GM23248 (cell line): ENCODE data around the gene SLC17A2. TPM values are rescaled to one million over a fixed set of nuclear protein-coding genes. Genes with fewer than 3 reads are reported as not detected.

ENCODE experiments used
- DNase-seq: peaks from one replicate; pipeline ENCODE4 v3.0.0-alpha.2; 2015
- H2AFZ ChIP-seq: fragments of 200-600 bp; sonication (generic); 2 replicates; pipeline ENCODE4 v1.6.1; 2016; ENCODE audit warnings: antibody characterized with exemption
- H3F3A ChIP-seq: fragments of 200-600 bp; sonication (generic); 2 replicates; pipeline ENCODE4 v1.6.1; 2016; ENCODE audit warnings: mild to moderate bottlenecking, antibody characterized with exemption, mixed run types; ENCODE audit not compliant: insufficient read depth
- H3K27ac ChIP-seq: fragments of 200-600 bp; sonication (generic); 2 replicates; pipeline ENCODE4 v1.5.1; 2016; ENCODE audit warnings: mild to moderate bottlenecking
- H3K27me3 ChIP-seq: fragments of 200-600 bp; sonication (generic); replicated peaks from 2 replicates; pipeline ENCODE4 v1.6.1; 2016; ENCODE audit warnings: mild to moderate bottlenecking; ENCODE audit not compliant: insufficient read depth
- H3K36me3 ChIP-seq: fragments of 200-600 bp; sonication (generic); 2 replicates; pipeline ENCODE4 v1.6.1; 2016; ENCODE audit warnings: low read depth, mild to moderate bottlenecking
- H3K4me1 ChIP-seq: fragments of 200-600 bp; sonication (generic); 2 replicates; pipeline ENCODE4 v1.6.1; 2016; ENCODE audit warnings: mild to moderate bottlenecking; ENCODE audit not compliant: insufficient read depth
- H3K4me2 ChIP-seq: fragments of 200-600 bp; sonication (generic); one replicate; pipeline ENCODE4 v1.6.1; 2016; ENCODE audit warnings: mild to moderate bottlenecking; ENCODE audit not compliant: unreplicated experiment
- H3K4me3 ChIP-seq: fragments of 200-600 bp; sonication (generic); 2 replicates; pipeline ENCODE4 v1.5.1; 2016; ENCODE audit warnings: mild to moderate bottlenecking
- H3K79me2 ChIP-seq: fragments of 200-600 bp; sonication (generic); 2 replicates; pipeline ENCODE4 v1.6.1; 2016; ENCODE audit warnings: mild to moderate bottlenecking; ENCODE audit not compliant: insufficient read depth
- H3K9ac ChIP-seq: fragments of 200-600 bp; sonication (generic); 2 replicates; pipeline ENCODE4 v1.6.1; 2016; ENCODE audit warnings: mild to moderate bottlenecking
- H3K9me2 ChIP-seq: fragments of 200-600 bp; sonication (generic); 2 replicates; pipeline ENCODE4 v1.6.1; 2016; ENCODE audit warnings: mixed run types, mild to moderate bottlenecking, moderate library complexity; ENCODE audit not compliant: insufficient read depth
- H3K9me3 ChIP-seq: fragments of 200-600 bp; sonication (generic); one replicate; pipeline ENCODE4 v1.6.1; 2017; ENCODE audit warnings: low read depth
- H4K20me1 ChIP-seq: fragments of 200-600 bp; sonication (generic); 2 replicates; pipeline ENCODE4 v1.6.0; 2016; ENCODE audit not compliant: insufficient read depth
- EZH2 ChIP-seq: fragments of 200-600 bp; sonication (generic); IDR thresholded peaks from 2 replicates; pipeline ENCODE4 v1.6.1; 2018; ENCODE audit warnings: antibody characterized with exemption, mild to moderate bottlenecking; ENCODE audit not compliant: insufficient read depth, poor library complexity, severe bottlenecking
- EZH2phosphoT487 ChIP-seq: fragments of 200-600 bp; sonication (generic); IDR thresholded peaks from 2 replicates; pipeline ENCODE4 v1.6.1; 2018; ENCODE audit warnings: antibody characterized with exemption, moderate library complexity, mild to moderate bottlenecking, low read depth; ENCODE audit not compliant: insufficient read depth
- WGBS, 2 experiments: methylation state at CpG; one replicate each; pipeline ENCODE4 v1.1.6; 2015 to 2017; ENCODE audit warnings: low lambda C conversion rate in 2 of 2, low coverage in 1 of 2; ENCODE audit errors: missing lambda C conversion rate in 2 of 2; 5-methylcytosine and 5-hydroxymethylcytosine counted together
- in situ Hi-C: fragments of 300-500 bp; cut with MboI; formaldehyde crosslinking; loops from 2 replicates; pipeline ENCODE4 v1.15.0; 2020
- polyA plus RNA-seq: library from polyadenylated mRNA; unstranded; fragments of >200 nt; fragmentation: Nextera tagmentation; extraction: Ambion mirVana; gene quantifications from 2 replicates; pipeline ENCODE4 v1.2.1, GENCODE V29; 2016
- total RNA-seq: library from RNA; depleted of rRNA; stranded (reverse); fragments of >200 nt; shearing (Covaris generic); gene quantifications from 2 replicates; pipeline ENCODE4 v1.2.3, GENCODE V29; 2014

The SLC17A2 gene
- total and polyA plus RNA-seq, 2 experiments from 2014 or later: not detected

- no peak overlapping the region for H3K4me2 ChIP-seq
- no peak overlapping the region for H2AFZ ChIP-seq
- no peaks in the 10 kb centered on the region for H3K36me3 ChIP-seq
- DNase-seq: no peak
- no peaks in the 10 kb centered on the region for H3K79me2 ChIP-seq
- no peaks in the 10 kb centered on the region for H3F3A ChIP-seq
- WGBS, 2 experiments: 69 to 76% methylated on average over 4 of the region's 4 CpGs
- no peak overlapping the region for H3K9ac ChIP-seq
- no peaks in the 10 kb centered on the region for H3K27me3 ChIP-seq
- no peaks in the 10 kb centered on the region for H3K9me2 ChIP-seq
- no peaks in the 10 kb centered on the region for H3K4me1 ChIP-seq
- no peak overlapping the region for H3K4me3 ChIP-seq
- no peaks in the 10 kb centered on the region for H4K20me1 ChIP-seq
- TF ChIP-seq EZH2: no peak
- TF ChIP-seq EZH2phosphoT487: no peak
- no peak overlapping the region for H3K27ac ChIP-seq
- H3K9me3 ChIP-seq: no peaks in the 10 kb centered on the region
- in situ Hi-C loops: no loop called here
Measured at GRCh38 chr6:25911351-25911750, 19.1 kb downstream of the SLC17A2 start.

- no peaks in the 10 kb centered on the region for H3F3A ChIP-seq
- H2AFZ ChIP-seq: no peak overlapping the region
- WGBS, 2 experiments: 15 to 33% methylated on average over 1 of the region's 1 CpG
- no peaks in the 10 kb centered on the region for H3K4me1 ChIP-seq
- no peak for DNase-seq
- H3K9me2 ChIP-seq: no peaks in the 10 kb centered on the region
- in situ Hi-C loops: no loop called here
- no peak overlapping the region for H3K9ac ChIP-seq
- H3K36me3 ChIP-seq: no peaks in the 10 kb centered on the region
- TF ChIP-seq EZH2phosphoT487 (no peak), EZH2 (no peak)
- no peak overlapping the region for H3K27ac ChIP-seq
- H3K27me3 ChIP-seq: no peaks in the 10 kb centered on the region
- H3K79me2 ChIP-seq: no peaks in the 10 kb centered on the region
- no peak overlapping the region for H3K4me3 ChIP-seq
- no peaks in the 10 kb centered on the region for H3K9me3 ChIP-seq
- H3K4me2 ChIP-seq: no peak overlapping the region
- no peaks in the 10 kb centered on the region for H4K20me1 ChIP-seq
Measured at GRCh38 chr6:25907475-25908014, 22.9 kb downstream of the SLC17A2 start.

DNA sequence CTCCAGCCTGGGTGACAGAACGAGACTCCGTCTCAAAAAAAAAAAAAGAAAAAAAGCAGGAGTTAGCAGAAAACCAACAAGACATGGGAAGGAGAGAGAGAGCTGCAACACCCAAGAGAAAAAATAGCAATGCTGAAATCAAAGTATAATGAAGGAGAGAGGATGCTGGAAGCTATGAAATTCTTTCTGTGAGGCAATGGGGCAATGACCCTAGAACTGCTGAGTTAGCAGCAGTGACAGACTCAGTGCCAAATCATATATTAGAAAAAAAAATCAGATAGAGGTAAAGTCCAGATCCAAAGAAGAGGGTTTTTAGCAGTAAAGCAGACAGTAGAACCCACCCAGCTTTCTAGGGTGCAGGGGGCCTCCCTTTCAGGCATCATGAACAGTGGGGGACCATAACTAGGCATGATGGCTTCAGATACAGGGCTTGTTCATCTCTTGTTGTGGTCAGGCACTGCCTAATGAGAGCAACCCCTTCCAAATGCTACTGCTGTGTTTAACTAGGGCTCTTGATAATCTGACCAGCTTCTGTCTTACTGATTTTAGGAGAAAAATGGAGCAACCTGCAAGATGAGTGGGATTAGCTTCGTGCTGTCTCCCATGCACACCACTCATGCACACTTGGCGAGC is 26.9 kb downstream of the SLC17A2 start:
- no peaks in the 10 kb centered on the region for H3K36me3 ChIP-seq
- H3K27me3 ChIP-seq: no peaks in the 10 kb centered on the region
- no peaks in the 10 kb centered on the region for H3K9me3 ChIP-seq
- no peaks in the 10 kb centered on the region for H3K9me2 ChIP-seq
- no peaks in the 10 kb centered on the region for H3K79me2 ChIP-seq
- no peaks in the 10 kb centered on the region for H3F3A ChIP-seq
- DNase-seq: no peak
- H4K20me1 ChIP-seq: no peaks in the 10 kb centered on the region
- 78 to 88% methylated on average over 4 of the region's 4 CpGs for WGBS, 2 experiments
- H3K9ac ChIP-seq: no peak overlapping the region
- no peak for TF ChIP-seq EZH2
- TF ChIP-seq EZH2phosphoT487: no peak
- in situ Hi-C loops: no loop called here
- H3K4me3 ChIP-seq: no peak overlapping the region
- H2AFZ ChIP-seq: no peak overlapping the region
- H3K4me1 ChIP-seq: no peaks in the 10 kb centered on the region
- H3K4me2 ChIP-seq: no peak overlapping the region
- no peak overlapping the region for H3K27ac ChIP-seq

DNA sequence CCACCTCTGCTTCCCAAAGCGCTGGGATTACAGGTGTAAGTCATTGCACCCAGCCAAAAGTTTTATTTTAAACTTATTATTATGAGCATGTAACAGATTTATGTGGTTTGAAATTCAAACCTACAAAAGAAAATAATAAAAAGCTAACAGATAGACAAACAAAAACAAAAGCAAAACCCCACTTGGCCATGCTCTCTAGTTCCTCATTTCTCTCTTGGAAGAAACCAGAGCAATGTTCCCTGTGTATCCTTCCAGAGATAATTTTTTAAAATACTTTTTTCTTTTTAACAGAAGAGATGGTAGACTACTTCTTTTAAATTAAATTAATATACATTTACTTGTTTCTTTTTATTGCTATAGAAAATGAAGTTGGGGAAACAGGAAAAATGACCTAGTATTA is 28.4 kb downstream of the SLC17A2 start:
- WGBS, 2 experiments: 75 to 84% methylated on average over 1 of the region's 1 CpG
- no peak for DNase-seq
- Histone ChIP-seq H2AFZ (no peak overlapping the region), H4K20me1 (no peaks in the 10 kb centered on the region), H3K9me2 (no peaks in the 10 kb centered on the region), H3K36me3 (no peaks in the 10 kb centered on the region), H3K79me2 (no peaks in the 10 kb centered on the region), H3K4me3 (no peak overlapping the region), H3K9ac (no peak overlapping the region), H3F3A (no peaks in the 10 kb centered on the region), H3K27ac (no peak overlapping the region), H3K4me2 (no peak overlapping the region), H3K27me3 (no peaks in the 10 kb centered on the region), H3K4me1 (no peaks in the 10 kb centered on the region), H3K9me3 (no peaks in the 10 kb centered on the region)
- in situ Hi-C loops: no loop called here
- TF ChIP-seq EZH2phosphoT487: no peak
- TF ChIP-seq EZH2: no peak
